ENCODE data around the gene ROCK2.

Gene ROCK2

GRCh38 chr2:11352781-11353537, 8.5 kb upstream of the ROCK2 start:
- no peak for DNase-seq (ENCODE audit: low read depth, low spot score)
- in situ Hi-C loops (cut with HindIII; ENCODE audit: low sequenced_read_pairs): no loop called here
- H3K4me3 ChIP-seq (ENCODE audit: low read depth, low read length): no peak overlapping the region
- no peak for TF ChIP-seq CTCF (IDR thresholded peaks at IDR 0.05; ENCODE audit: low read depth, low read length)

- no peak for TF ChIP-seq CTCF (IDR thresholded peaks at IDR 0.05; ENCODE audit: low read depth, low read length)
- in situ Hi-C loops (cut with HindIII; ENCODE audit: low sequenced_read_pairs): no loop called here
- H3K4me3 ChIP-seq (ENCODE audit: low read depth, low read length): no peak overlapping the region
- no peak for DNase-seq (ENCODE audit: low read depth, low spot score)
Observed at GRCh38 chr2:11348209-11348749, 3.8 kb upstream of the ROCK2 start.

GRCh38 chr2:11347403-11347959, 3.0 kb upstream of the ROCK2 start:
- H3K4me3 ChIP-seq (ENCODE audit: low read depth, low read length): no peak overlapping the region
- in situ Hi-C loops (cut with HindIII; ENCODE audit: low sequenced_read_pairs): no loop called here
- TF ChIP-seq CTCF (IDR thresholded peaks at IDR 0.05; ENCODE audit: low read depth, low read length): no peak
- no peak for DNase-seq (ENCODE audit: low read depth, low spot score)

- no peak for DNase-seq (ENCODE audit: low read depth, low spot score)
- in situ Hi-C loops (cut with HindIII; ENCODE audit: low sequenced_read_pairs): no loop called here
- H3K4me3 ChIP-seq (ENCODE audit: low read depth, low read length): no peak overlapping the region
- no peak for TF ChIP-seq CTCF (IDR thresholded peaks at IDR 0.05; ENCODE audit: low read depth, low read length)
Observed at GRCh38 chr2:11346023-11346482, 1.6 kb upstream of the ROCK2 start.

GRCh38 chr2:11344956-11345677, 681 bp upstream of the ROCK2 start:
- DNase-seq (ENCODE audit: low read depth, low spot score): peak; percentile 79
- H3K4me3 ChIP-seq (ENCODE audit: low read depth, low read length): peak overlapping the region; percentile 70
- in situ Hi-C loops (cut with HindIII; ENCODE audit: low sequenced_read_pairs): no loop called here
- no peak for TF ChIP-seq CTCF (IDR thresholded peaks at IDR 0.05; ENCODE audit: low read depth, low read length)

GRCh38 chr2:11343650-11344341, 640 bp downstream of the ROCK2 start:
- peak overlapping the region; percentile 70 for H3K4me3 ChIP-seq (ENCODE audit: low read depth, low read length)
- peak; percentile 27 for DNase-seq (ENCODE audit: low read depth, low spot score)
- no peak for TF ChIP-seq CTCF (IDR thresholded peaks at IDR 0.05; ENCODE audit: low read depth, low read length)
- in situ Hi-C loops (cut with HindIII; ENCODE audit: low sequenced_read_pairs): no loop called here

Data from astrocyte of the spinal cord (primary cell).